CD4-positive, alpha-beta T cell treated with Interleukin-10 for 1 hour (primary cell): ENCODE data around the gene DOCK11.

Experiments
- DNase-seq: peaks from one replicate; pipeline ENCODE4 v3.0.0-alpha.2; 2020

Gene DOCK11

DNA sequence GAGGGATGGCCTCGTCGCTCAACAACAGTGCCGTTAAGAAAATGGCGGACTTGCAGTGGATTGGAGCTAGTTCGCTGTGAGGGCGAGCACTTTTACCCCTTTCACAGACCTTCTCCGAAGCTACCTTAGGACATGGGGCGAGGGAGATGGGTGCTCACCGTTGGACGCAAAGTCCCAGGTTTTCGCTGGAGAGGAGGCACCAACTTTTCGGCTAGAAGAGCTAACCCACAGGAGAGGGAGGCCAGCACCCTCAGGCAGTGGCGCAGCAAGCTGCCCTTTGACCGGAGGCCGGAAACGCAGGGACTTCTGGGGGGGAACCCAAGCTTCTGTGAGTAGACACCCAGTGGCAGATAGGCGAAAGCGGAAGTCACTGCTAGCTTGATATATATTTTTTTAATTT is 138.7 kb downstream of the DOCK11 start:
- DNase-seq: no peak

DNA sequence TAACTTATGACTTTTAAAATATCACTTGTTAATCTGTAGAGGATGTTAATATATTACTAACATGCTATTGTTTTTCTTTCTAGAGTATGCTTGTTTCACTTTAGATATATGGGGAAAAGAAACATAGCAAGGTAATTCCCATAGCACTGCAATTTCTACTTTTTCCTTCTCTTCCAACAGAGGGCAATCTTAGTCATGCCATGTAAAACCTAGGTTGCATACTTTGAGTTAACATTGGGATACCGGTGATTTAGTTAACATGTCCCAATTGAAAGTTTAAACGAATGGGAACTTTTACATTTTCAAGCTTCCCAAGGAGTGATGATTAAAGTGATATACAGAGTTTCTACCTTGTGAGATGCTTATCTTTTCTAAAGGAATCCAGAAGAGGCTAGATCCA is 142.4 kb downstream of the DOCK11 start:
- no peak for DNase-seq

DNA sequence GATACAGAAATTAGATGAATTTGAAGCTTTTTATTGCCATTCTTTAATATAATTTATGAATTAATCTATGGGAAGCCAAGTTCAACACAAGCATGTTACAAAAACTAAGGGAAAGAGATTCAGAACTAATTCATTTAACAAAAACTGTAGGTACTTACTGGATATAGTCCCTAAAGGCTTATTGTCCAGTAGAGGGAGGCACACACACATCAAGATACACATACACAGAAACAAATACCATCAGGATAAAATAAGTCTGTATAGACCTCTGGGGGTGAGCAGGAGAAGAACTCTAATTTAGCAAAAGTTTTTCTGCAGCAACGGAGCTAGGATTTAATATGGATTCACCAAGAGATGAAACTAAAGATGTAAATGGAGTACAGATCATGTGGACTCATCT is 148.8 kb downstream of the DOCK11 start:
- no peak for DNase-seq

DNA sequence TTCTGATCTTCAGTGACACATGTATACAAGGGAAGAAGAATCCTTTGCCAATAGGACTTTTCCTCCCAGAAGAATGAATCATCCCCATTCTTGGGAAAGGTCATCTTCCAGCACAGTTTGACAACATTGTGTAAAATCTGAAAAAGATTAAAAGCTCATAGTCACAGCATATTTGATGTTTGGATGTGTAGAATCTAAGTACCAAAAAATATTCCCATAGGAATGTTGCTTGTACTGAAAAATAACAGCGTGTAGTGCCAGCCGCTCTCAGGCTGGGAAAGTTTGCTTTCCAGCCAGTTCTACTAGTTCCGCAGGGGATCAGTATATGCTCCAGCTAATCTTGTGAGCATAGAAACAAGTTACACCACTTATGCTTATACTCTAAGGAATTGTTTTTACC is 157.1 kb downstream of the DOCK11 start:
- no peak for DNase-seq

GRCh38 chrX:118654331-118654730 is 158.7 kb downstream of the DOCK11 start:
- DNase-seq: no peak

DNA sequence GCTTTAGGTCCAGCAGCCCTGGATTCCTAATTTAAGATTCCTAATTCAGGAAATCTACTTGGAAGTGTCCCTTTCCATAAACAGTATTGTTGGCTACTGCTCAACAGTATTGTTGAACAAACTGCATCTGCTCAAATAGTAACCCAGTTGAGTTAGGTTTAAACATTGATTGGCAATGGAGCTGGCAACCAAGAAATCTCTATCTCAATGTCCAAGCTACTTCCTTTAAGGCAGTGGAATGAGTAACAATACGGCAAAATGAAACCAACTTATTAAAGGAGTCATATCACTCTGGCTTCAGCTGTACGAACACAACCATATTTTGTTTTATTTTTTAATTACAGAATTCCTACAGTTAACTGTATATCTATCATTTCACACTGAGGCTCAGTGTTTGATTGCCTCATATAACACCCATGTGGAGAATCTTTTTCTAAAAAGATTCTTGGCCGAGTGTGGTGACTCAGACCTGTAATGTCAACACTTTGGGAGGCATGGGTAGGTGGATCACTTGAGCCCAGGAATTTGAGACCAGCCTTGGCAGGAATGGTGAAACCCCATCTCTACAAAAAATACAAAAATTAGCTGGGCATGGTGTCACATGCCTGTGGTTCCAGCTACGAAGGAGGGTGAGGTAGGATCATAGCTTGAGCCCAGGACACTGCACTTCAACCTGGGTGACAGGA is 160.1 kb downstream of the DOCK11 start:
- DNase-seq: no peak

GRCh38 chrX:118657413-118657812 is 161.8 kb downstream of the DOCK11 start:
- DNase-seq: no peak

- DNase-seq: no peak
Measured at GRCh38 chrX:118660085-118660484, 164.5 kb downstream of the DOCK11 start.

- DNase-seq: no peak
Measured at GRCh38 chrX:118665204-118665603, 169.6 kb downstream of the DOCK11 start.

DNA sequence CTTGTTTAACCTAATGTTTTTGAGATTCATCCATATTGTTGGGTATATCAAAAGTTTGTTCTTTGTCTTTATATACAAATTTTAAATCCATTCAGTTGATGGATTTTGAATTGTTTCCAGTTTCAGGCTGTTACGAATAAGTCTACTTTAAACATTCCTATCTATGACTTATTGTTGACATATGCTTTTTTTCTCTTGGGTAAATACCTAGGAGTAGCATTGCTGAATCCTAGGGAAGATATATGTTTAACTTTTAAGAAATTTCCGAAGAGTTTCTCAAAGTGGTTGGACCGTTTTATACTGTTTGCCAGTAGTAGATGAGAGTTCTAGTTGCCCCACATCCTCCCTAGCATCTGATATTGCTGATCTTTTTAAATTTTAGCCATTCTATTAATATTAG is 170.9 kb downstream of the DOCK11 start:
- DNase-seq: no peak

DNA sequence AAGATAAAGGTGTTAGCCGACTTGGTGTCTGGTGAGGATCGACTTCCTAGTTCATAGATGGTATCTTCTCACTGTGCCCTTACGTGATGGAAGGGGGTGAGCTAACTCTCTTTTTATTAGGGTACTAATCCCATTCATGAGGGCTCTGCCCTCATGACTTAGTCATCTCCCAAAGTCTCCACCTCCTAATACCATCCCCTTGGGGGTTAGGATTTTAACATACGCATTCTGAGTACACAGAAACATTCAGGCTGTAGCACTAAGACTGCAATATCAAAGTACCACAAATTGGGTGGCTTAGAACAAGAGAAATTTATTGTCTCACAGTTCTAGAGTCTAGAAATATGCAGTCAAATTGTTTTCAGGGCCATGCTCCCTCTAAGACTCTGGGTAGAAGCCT is 173.8 kb downstream of the DOCK11 start:
- no peak for DNase-seq

DNA sequence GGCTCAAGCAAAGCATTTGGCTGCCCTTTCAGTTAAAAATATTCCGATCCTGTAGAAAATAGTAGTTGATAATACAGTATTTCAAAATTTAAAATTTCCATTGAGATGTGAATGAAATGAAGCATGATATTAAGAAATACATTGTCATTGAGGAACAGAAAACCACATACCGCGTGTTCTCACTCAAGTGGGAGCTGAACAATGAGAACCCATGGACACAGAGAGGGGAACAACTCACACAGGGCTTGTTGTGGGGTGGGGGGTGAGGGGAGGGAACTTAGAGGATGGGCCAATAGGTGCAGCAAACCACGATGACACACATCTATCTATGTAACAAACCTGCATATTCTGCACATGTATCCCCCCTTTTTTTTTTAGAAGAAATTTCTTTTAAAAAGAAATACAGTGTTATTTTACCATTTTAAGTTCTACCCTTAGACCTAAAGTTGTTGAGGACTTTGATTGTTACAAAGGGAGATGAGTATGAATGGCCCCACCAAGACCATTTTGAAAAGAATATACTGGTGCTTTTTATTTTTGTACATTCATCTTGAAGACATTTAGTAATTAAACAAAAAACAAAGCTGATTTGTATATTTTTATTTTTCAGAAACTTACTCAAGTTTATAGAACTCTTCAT is 179.8 kb downstream of the DOCK11 start:
- DNase-seq: no peak

- no peak for DNase-seq
Measured at GRCh38 chrX:118675966-118676349, 180.3 kb downstream of the DOCK11 start.

DNA sequence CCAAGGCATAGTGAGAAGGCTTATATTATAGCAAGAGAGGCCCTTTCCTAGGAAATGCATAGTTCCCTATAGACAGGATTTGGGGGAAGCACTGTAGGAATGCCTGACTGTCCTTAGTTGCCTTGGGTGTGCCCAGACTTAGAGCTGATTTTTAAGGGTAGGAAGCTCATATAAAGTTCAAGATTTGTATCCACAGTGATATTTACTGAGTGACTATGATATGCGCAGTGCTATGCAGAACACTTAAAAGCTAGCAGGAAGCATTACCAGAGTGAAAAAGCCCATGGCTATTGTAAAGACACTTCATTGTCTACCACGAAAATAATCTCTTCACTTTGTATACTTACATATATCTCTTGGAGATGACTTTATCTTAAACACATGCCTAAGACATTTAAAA is 181.7 kb downstream of the DOCK11 start:
- DNase-seq: no peak

DNA sequence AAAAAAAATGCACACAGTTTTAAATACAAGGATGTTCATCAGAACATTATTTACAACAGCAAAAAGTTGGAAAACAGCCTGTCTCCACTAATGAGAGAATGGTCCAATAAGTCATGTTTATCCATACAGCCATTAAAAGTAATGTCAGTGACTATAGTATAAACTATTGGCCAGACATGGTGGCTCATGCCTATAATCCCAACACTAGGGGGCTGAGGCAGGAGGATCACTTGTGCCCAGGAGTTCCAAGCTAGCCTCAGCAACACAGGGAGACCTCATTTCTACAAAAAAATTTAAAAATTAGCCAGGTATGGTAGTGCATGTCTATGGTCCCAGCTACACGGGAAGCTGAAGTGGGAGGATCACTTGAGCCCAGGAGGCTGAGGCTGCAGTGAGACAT is 183.7 kb downstream of the DOCK11 start:
- no peak for DNase-seq

DNA sequence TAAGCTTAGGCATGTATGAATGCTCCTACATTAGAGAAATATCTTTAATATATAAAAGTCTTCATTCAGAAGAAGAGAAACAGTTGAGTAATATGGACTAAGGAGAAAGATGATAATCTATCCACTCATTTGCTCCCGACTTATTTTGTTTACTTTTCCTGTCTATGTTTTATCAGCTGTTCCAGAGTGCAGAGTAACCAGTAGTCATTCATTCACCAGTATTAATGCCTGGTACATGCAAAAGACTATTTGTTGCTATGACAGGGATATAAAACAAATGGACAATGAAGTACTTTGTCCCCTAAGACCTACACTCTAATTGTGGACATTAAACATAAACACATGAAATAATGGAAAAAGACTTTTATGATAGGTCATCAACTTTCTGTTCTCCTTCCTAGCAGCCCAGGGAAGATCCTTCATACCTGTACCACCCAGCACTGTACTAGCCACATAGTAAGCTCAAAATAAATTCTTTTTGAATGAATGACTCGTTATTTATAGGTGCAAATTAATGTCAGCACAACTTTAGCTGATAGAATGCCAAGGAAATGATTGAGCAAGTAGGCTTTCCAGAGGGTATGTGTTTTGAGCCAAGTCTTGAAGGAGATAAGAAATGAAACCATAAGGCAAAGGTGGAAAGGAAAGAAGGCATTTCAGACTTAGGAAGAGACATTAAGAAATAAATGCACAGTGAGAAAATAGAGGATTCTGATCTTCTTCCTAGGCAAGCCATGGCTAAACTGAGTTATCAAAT is 186.8 kb downstream of the DOCK11 start:
- no peak for DNase-seq

GRCh38 chrX:118685393-118685792 is 189.8 kb downstream of the DOCK11 start:
- DNase-seq: no peak

DNA sequence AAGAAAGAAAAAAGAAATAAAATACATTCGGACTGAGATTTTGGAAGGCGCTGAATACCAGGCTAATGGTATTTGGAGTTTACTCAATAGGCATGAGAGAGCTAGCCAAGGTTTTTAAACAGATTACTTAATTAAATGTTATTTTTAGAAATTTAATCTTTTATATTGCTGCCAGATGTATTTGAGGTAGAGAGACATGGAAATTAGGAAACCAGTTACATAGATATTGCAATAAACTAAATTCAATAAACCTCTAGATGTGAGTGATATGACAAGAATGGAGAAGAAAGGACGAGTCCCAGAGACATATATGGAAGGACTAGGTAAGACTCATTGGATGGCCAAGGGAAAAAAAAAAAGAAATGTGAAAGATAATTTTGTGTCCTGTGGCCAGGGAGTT is 193.3 kb downstream of the DOCK11 start:
- no peak for DNase-seq

GRCh38 chrX:118693843-118694242 is 198.2 kb downstream of the DOCK11 start:
- DNase-seq: no peak

- no peak for DNase-seq
Measured at GRCh38 chrX:118694638-118695037, 199.0 kb downstream of the DOCK11 start.

DNA sequence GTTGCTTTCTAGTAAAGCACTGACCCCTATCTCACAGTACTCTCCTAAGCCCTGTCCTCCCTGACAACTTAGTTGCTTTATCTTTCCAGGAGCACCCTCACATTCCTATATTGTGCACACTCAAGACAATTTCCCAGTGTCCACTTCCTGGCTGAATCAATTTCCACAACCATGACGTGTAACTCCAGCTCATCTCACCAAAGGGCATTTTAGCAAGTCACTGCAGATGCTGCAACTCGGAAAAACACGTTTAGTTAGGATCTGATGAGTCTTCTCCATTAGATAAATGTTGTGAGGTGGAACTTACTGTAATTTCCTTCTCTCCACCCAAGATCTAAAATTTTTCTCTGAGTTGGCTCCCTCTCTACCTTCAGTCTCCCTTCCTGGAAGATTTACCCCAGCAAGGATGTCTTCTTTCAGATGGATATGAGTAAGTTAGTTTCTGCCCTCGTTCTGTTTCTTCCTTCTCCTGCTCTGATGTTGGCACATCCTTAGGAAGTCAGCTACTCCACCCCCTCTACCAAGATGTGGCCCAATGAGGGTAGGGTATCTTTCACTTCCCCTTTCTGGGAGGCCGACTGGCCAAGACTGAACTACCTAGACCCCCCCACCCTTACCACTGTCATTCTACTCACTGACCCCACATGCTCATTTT is 203.0 kb downstream of the DOCK11 start:
- DNase-seq: no peak

DNA sequence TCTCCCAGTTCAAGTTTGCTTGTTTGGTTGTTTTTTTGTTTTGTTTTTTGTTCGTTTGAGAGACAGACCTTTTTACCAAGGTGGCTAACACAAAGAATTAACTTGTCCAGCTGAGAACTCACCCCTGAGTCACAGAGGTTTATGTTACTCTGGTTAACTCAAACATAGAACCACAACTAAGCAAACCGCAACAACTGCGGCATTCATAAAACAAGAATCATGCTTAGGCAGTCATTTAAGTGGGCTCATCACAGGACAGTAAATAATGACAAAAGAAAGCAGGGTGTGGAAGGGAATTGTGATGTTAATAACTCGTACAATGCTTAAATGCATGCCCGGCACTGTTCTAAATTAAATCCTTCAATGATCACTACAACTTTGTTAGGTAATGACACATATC is 207.1 kb downstream of the DOCK11 start:
- no peak for DNase-seq

- DNase-seq: no peak
Measured at GRCh38 chrX:118706681-118707080, 211.1 kb downstream of the DOCK11 start.

DNA sequence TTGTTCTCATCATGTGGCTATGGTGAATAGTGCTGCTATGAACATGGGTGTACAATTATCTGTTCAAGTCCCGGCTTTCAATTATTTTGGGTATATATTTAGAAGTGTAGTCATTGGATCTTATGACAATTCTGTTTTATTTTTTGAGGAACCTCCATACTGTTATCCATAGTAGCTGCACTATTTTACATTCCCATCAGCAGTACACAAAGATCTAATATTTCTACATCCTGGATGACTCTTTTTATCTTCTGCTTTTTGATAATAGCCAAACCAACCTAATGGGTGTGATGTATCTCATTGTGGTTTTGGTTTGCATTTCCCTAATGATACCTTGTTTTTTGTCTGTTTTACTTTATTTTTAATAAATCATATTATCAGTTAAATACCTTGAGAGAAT is 218.9 kb downstream of the DOCK11 start:
- DNase-seq: no peak
